Esophagus squamous epithelium (tissue), 5 donors: ENCODE data around the gene CIT. TPM values are rescaled to one million over a fixed set of nuclear protein-coding genes. Genes with fewer than 3 reads are reported as not detected.

Experiments
- DNase-seq: peaks from one replicate; lab custom pipeline; 2025; lab: John Stamatoyannopoulos, UW
- H3K27ac ChIP-seq, 4 donors: fragments of 200-600 bp; sonication (generic); one replicate each; pipeline ENCODE4 v1.5.1; 2016 to 2019; ENCODE audit warnings: mild to moderate bottlenecking in 1 of 4
- H3K27me3 ChIP-seq, 4 donors: fragments of 200-600 bp; sonication (generic); 1 replicate in 3 of 4; 2 replicates in 1 of 4; pipeline versions ENCODE4 v1.5.1 to v1.6.0; 2017 to 2021; ENCODE audit warnings: antibody characterized with exemption in 1 of 4
- H3K36me3 ChIP-seq, 3 donors: fragments of 200-600 bp; sonication (generic); one replicate each; pipeline ENCODE4 v1.5.1; 2016 to 2019
- H3K4me1 ChIP-seq, 3 donors: fragments of 200-600 bp; sonication (generic); one replicate each; pipeline ENCODE4 v1.5.1; 2017 to 2019
- H3K4me3 ChIP-seq, 4 donors: fragments of 200-600 bp; sonication (generic); 1 replicate in 3 of 4; 2 replicates in 1 of 4; pipeline ENCODE4 v1.5.1; 2016 to 2019; ENCODE audit warnings: mild to moderate bottlenecking in 2 of 4, moderate library complexity in 1 of 4
- H3K9me3 ChIP-seq, 3 donors: fragments of 200-600 bp; sonication (generic); one replicate each; pipeline ENCODE4 v1.5.1; 2016 to 2019
- CTCF ChIP-seq, 6 experiments: fragments of 450-650 bp in 4 of 6; fragments of 200-600 bp in 2 of 6; sonication (generic) in 2 of 6; IDR thresholded peaks; one replicate each; pipeline ENCODE4 v1.5.1; 2016 to 2019; ENCODE audit warnings: antibody characterized with exemption in 6 of 6, mild to moderate bottlenecking in 4 of 6, moderate library complexity in 4 of 6
- POLR2A ChIP-seq, 4 donors: fragments of 450-650 bp; IDR thresholded peaks; one replicate each; pipeline ENCODE4 v1.6.1; 2017; ENCODE audit warnings: antibody characterized with exemption in 4 of 4, mild to moderate bottlenecking in 4 of 4, moderate library complexity in 3 of 4
- WGBS, 2 donors: methylation state at CpG; one replicate each; pipeline ENCODE4 v1.1.5; 2018; 5-methylcytosine and 5-hydroxymethylcytosine counted together
- intact Hi-C: fragments of 100-400 bp; cut with DNase I; formaldehyde crosslinking; loops from one replicate; pipeline ENCODE4 v1.15.0; 2022
- total RNA-seq, 4 donors: library from RNA; depleted of rRNA; stranded (reverse); fragments of >200 nt; gene quantifications; one replicate each; pipeline ENCODE4 v1.1.0, GENCODE V29; 2016
- donor health status: DM: yes; HTN: yes; CAD: no.

CIT gene
- total RNA-seq, 4 donors from 2014 or later = 6.7 to 23.1 (median 13.9) TPM

DNA sequence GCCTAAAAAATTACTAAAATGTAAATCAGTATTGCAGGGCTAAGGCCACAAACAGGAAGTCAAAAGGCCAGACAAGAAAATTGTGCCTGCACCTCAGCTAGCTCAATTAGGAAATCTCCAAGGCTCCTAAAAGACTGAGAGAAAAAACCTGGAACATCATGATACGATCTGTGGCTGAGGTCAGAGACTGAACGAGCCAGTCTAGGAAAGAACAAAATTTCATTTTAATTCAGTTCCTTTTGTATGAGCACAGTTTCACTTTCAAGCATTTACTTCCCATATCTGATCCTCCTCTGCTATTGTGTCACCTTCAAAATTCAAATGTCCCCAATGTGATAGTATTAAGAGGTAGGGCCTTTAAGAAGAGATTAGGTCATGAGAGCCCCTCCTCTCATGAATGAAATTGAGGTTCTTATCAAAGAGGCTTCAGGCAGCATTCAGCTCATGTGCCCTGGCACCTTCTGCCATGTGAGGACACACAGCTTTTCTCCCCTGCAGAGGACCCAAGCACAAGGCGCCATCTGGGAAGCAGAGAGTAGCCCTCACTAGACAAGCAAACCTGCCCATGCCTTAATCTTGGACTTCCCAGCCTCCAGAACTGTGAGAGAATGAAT lies 194.4 kb downstream of the CIT start:
- H3K27ac ChIP-seq = peak overlapping the region in 2 of 4 donors; percentile 25 to 36
- H3K27me3 ChIP-seq = no peaks in the 10 kb centered on the region
- peaks cover 28 to 59% (median 34%) of the 10 kb centered on the region in 3 donors for H3K36me3 ChIP-seq
- WGBS, 2 donors = 68 to 70% methylated on average over 3 of the region's 3 CpGs
- H3K9me3 ChIP-seq = no peaks in the 10 kb centered on the region
- H3K4me3 ChIP-seq = no peak overlapping the region
- no peak for TF ChIP-seq CTCF (IDR thresholded peaks at IDR 0.05)
- no peak for TF ChIP-seq POLR2A (IDR thresholded peaks at IDR 0.05)
- DNase-seq = no peak
- H3K4me1 ChIP-seq = peaks cover 0 to 26% (median 0%) of the 10 kb centered on the region in 3 donors
- intact Hi-C loops = no loop called here

GRCh38 chr12:119681728-119682638 lies 195.1 kb downstream of the CIT start:
- TF ChIP-seq CTCF (IDR thresholded peaks at IDR 0.05) = no peak
- TF ChIP-seq POLR2A (IDR thresholded peaks at IDR 0.05) = no peak
- DNase-seq = no peak
- 73 to 74% methylated on average over 5 to 9 of the region's 9 CpGs for WGBS, 2 donors
- intact Hi-C loops = no loop called here
- Histone ChIP-seq H3K4me1 (peaks cover 0 to 26% (median 0%) of the 10 kb centered on the region in 3 donors), H3K9me3 (no peaks in the 10 kb centered on the region), H3K36me3 (peaks cover 33 to 63% (median 38%) of the 10 kb centered on the region in 3 donors), H3K27me3 (no peaks in the 10 kb centered on the region), H3K27ac (peak overlapping the region in 2 of 4 donors; percentile 16 to 36), H3K4me3 (no peak overlapping the region)

GRCh38 chr12:119681111-119681510 lies 196.0 kb downstream of the CIT start:
- TF ChIP-seq POLR2A (IDR thresholded peaks at IDR 0.05) (no peak), CTCF (IDR thresholded peaks at IDR 0.05) (no peak)
- no peak overlapping the region for H3K27ac ChIP-seq
- no peak overlapping the region for H3K4me3 ChIP-seq
- H3K4me1 ChIP-seq = peaks cover 0 to 26% (median 0%) of the 10 kb centered on the region in 3 donors
- DNase-seq = no peak
- no peaks in the 10 kb centered on the region for H3K9me3 ChIP-seq
- no peaks in the 10 kb centered on the region for H3K27me3 ChIP-seq
- WGBS, 2 donors = 78 to 96% methylated on average over 7 of the region's 8 CpGs
- peaks cover 41 to 66% (median 45%) of the 10 kb centered on the region in 3 donors for H3K36me3 ChIP-seq
- intact Hi-C loops = no loop called here

DNA sequence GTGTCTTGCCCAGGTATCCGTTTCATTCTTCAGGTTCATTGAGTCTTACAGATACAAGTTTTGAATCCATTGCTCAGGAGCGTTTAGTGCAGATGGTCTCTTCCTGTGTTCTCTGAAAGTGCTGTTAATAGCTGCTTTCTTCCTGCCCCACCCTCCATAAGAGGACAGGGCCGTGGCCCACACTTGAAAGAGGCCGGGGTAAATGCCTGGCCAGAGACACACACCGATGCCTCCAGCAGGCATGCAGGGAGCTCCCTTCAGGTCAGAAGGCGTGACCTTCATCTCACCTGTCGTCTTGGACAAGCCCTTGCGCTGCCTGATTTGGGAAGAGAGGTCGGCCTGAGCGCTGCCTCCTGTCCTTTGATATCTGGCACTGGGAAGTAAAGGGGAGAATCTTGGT lies 197.6 kb downstream of the CIT start:
- WGBS, 2 donors = 86 to 92% methylated on average over 2 to 7 of the region's 10 CpGs
- Histone ChIP-seq H3K27ac (no peak overlapping the region), H3K36me3 (peaks cover 45 to 82% (median 47%) of the 10 kb centered on the region in 3 donors), H3K4me1 (peaks cover 0 to 32% (median 0%) of the 10 kb centered on the region in 3 donors), H3K27me3 (no peaks in the 10 kb centered on the region), H3K9me3 (no peaks in the 10 kb centered on the region), H3K4me3 (no peak overlapping the region)
- TF ChIP-seq POLR2A (IDR thresholded peaks at IDR 0.05) = no peak
- no peak for TF ChIP-seq CTCF (IDR thresholded peaks at IDR 0.05)
- no peak for DNase-seq
- intact Hi-C loops = no loop called here

DNA sequence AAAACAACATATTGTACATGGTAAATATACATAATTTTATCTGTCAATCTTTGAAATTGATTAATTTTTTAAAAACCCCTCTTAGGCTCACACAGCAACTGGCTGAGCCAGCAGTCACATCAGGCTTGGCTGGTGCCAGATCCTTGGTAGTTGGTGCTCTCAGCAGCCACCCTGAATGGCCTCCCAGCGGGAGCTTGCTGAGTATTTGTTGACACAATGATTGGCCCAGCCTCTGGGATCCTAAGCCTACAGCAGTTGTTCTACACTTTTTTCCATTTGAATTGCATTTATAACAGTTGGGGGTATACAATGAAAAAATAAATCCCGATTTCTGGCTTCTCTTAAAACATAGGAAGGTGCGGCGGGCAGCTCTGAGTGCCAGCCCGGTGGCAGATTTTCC lies 198.0 kb downstream of the CIT start:
- Histone ChIP-seq H3K9me3 (no peaks in the 10 kb centered on the region), H3K27me3 (no peaks in the 10 kb centered on the region), H3K4me3 (no peak overlapping the region), H3K27ac (no peak overlapping the region), H3K4me1 (peaks cover 0 to 36% (median 1%) of the 10 kb centered on the region in 3 donors), H3K36me3 (peaks cover 50 to 86% (median 50%) of the 10 kb centered on the region in 3 donors)
- DNase-seq = no peak
- WGBS, 2 donors = 78 to 84% methylated on average over 5 of the region's 5 CpGs
- TF ChIP-seq CTCF (IDR thresholded peaks at IDR 0.05) (no peak), POLR2A (IDR thresholded peaks at IDR 0.05) (no peak)
- intact Hi-C loops = no loop called here
